Mesodermal cell (in vitro differentiated cells): ENCODE results near the gene CCL22.

ENCODE experiments used
- H3K27ac ChIP-seq: 2 replicates; pipeline ENCODE4 v1.7.0; 2013; ENCODE audit warnings: mild to moderate bottlenecking, low read depth, low read length, moderate library complexity; ENCODE audit not compliant: severe bottlenecking
- H3K36me3 ChIP-seq: 2 replicates; pipeline ENCODE4 v1.7.1; 2013; ENCODE audit warnings: mild to moderate bottlenecking, low read length, moderate library complexity; ENCODE audit not compliant: control insufficient read depth, insufficient read depth
- H3K4me1 ChIP-seq: one replicate; pipeline ENCODE4 v1.7.1; 2013; ENCODE audit warnings: mild to moderate bottlenecking, low read length; ENCODE audit not compliant: insufficient read depth, control insufficient read depth, poor library complexity, severe bottlenecking
- H3K4me3 ChIP-seq: 2 replicates; pipeline ENCODE4 v1.7.0; 2013; ENCODE audit warnings: low read length, control low read depth, mild to moderate bottlenecking; ENCODE audit not compliant: insufficient read depth, poor library complexity, severe bottlenecking; ENCODE audit errors: extremely low read depth
- H3K9me3 ChIP-seq: 2 replicates; pipeline ENCODE4 v1.7.1; 2013; ENCODE audit warnings: mild to moderate bottlenecking, low read length, moderate library complexity; ENCODE audit not compliant: control insufficient read depth
- WGBS, 2 experiments: methylation state at CpG; one replicate each; pipeline ENCODE4 v1.1.5; 2013; ENCODE audit warnings: missing lambda C conversion rate in 2 of 2; ENCODE audit not compliant: insufficient coverage in 2 of 2; 5-methylcytosine and 5-hydroxymethylcytosine counted together

CCL22 gene

GRCh38 chr16:57412584-57412983 lies 54.0 kb downstream of the CCL22 start:
- Histone ChIP-seq H3K4me1 (peaks cover 10% of the 10 kb centered on the region), H3K27ac (no peak overlapping the region), H3K9me3 (no peaks in the 10 kb centered on the region), H3K36me3 (no peaks in the 10 kb centered on the region), H3K4me3 (no peak overlapping the region)
- 96 to 98% methylated on average over 9 of the region's 9 CpGs for WGBS, 2 experiments

- no peaks in the 10 kb centered on the region for H3K36me3 ChIP-seq
- no peak overlapping the region for H3K27ac ChIP-seq
- no peaks in the 10 kb centered on the region for H3K9me3 ChIP-seq
- WGBS, 2 experiments = 92 to 96% methylated on average over 5 of the region's 5 CpGs
- no peak overlapping the region for H3K4me3 ChIP-seq
- peaks cover 14% of the 10 kb centered on the region for H3K4me1 ChIP-seq
Measured at GRCh38 chr16:57413301-57413730, 54.7 kb downstream of the CCL22 start.

GRCh38 chr16:57413733-57414132 lies 55.1 kb downstream of the CCL22 start:
- 79 to 87% methylated on average over 2 to 3 of the region's 7 CpGs for WGBS, 2 experiments
- peaks cover 17% of the 10 kb centered on the region for H3K4me1 ChIP-seq
- H3K36me3 ChIP-seq = no peaks in the 10 kb centered on the region
- no peaks in the 10 kb centered on the region for H3K9me3 ChIP-seq
- H3K4me3 ChIP-seq = no peak overlapping the region
- no peak overlapping the region for H3K27ac ChIP-seq
